Memory B cell (primary cell): ENCODE results near the gene C5orf15.
"Not testable (repeated sequence)": the region's sequence is repeated elsewhere in the genome, so short reads cannot be mapped to it uniquely, and the experiment has no call there.

Experiments used
- ATAC-seq: fragments of 150-1000 bp; cut with Tn5 transposase; 2 replicates; pipeline ENCODE4 v1.10.0; 2021; ENCODE audit warnings: low read depth, mild to moderate bottlenecking, moderate library complexity
- DNase-seq, 2 donors: peaks; one replicate each; pipeline ENCODE4 v3.0.0; 2022; ENCODE audit warnings: low spot score in 2 of 2
- H3K27ac Mint-ChIP-seq: one replicate; pipeline ENCODE4 v1.8.0; 2022; ENCODE audit warnings: mild to moderate bottlenecking, moderate library complexity, mixed read lengths
- H3K27me3 Mint-ChIP-seq: one replicate; pipeline ENCODE4 v1.8.0; 2022; ENCODE audit warnings: mixed read lengths
- H3K36me3 Mint-ChIP-seq: one replicate; pipeline ENCODE4 v1.8.0; 2022; ENCODE audit warnings: mild to moderate bottlenecking, mixed read lengths
- H3K4me1 Mint-ChIP-seq: one replicate; pipeline ENCODE4 v1.8.0; 2022; ENCODE audit warnings: mixed read lengths
- H3K4me3 Mint-ChIP-seq: one replicate; pipeline ENCODE4 v1.8.0; 2022; ENCODE audit warnings: mild to moderate bottlenecking, moderate library complexity, mixed read lengths
- H3K9me3 Mint-ChIP-seq: one replicate; pipeline ENCODE4 v1.8.0; 2022; ENCODE audit warnings: mixed read lengths

Gene C5orf15

DNA sequence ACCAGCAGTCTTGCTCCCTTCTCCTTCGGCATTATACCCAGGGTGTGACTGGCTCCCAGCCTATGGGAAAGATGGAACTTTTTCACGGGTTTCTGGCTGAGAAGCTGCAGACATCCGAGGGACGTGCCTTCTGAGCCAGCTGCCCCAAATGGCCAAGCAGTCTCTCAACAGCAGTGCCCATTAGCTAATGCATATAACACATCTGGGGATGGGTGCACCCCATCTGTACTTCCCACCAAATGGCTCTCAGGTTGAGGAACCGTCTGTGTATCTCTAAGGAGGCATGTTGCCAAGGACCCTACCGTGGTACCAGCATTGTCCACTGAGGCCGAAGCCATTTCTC is 25.0 kb downstream of the C5orf15 start:
- no peak for ATAC-seq
- Mint-ChIP-seq H3K4me1 (peaks cover 29% of the 10 kb centered on the region), H3K4me3 (no peak overlapping the region), H3K27me3 (no peaks in the 10 kb centered on the region), H3K36me3 (no peaks in the 10 kb centered on the region), H3K9me3 (peaks cover 1% of the 10 kb centered on the region), H3K27ac (no peak overlapping the region)
- DNase-seq = no peak

DNA sequence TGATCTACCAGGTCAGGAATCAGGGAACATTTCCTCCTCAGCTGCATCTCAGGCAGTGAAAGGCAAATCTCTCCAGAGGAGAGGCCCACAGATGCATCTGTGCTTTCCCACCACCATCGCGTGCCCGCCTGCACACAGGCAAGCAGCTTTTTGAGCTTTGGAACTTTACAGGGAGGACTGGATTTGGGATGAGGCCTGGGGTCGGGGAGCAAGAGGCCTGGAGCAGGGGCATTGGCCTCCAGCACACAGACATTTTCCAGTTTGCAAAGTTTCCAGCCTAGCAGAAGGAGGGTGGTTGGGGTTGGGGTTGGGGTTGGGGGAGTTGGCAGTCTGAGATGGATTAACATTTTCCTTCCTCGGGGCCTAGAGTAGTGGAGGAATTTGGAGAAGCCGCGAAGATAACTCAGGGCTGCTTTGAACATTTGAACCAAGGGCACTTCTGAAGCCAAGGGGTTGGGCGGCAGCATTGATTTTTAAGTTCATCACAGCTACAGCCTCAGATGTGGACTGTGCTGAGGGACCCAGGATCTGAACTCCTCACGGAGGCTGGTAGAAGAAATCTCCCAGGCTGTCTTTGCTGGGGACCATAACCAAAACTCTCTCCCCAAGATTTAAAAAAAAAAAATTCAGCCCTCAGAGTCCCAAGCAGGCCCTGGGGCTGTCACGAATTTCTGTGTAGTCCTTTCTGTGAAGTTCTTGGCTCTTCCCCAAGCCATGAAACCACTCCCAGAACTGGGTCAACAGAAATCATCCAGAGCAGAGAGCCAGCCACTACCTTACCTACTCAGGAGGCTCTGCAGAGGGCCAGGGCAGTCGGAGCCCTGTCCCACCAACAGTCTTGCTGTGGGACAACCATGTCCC is 25.6 kb downstream of the C5orf15 start:
- H3K4me1 Mint-ChIP-seq = peaks cover 34% of the 10 kb centered on the region
- peaks cover 1% of the 10 kb centered on the region for H3K9me3 Mint-ChIP-seq
- no peak for ATAC-seq
- H3K27ac Mint-ChIP-seq = no peak overlapping the region
- no peaks in the 10 kb centered on the region for H3K27me3 Mint-ChIP-seq
- no peak overlapping the region for H3K4me3 Mint-ChIP-seq
- no peak for DNase-seq
- H3K36me3 Mint-ChIP-seq = no peaks in the 10 kb centered on the region

DNA sequence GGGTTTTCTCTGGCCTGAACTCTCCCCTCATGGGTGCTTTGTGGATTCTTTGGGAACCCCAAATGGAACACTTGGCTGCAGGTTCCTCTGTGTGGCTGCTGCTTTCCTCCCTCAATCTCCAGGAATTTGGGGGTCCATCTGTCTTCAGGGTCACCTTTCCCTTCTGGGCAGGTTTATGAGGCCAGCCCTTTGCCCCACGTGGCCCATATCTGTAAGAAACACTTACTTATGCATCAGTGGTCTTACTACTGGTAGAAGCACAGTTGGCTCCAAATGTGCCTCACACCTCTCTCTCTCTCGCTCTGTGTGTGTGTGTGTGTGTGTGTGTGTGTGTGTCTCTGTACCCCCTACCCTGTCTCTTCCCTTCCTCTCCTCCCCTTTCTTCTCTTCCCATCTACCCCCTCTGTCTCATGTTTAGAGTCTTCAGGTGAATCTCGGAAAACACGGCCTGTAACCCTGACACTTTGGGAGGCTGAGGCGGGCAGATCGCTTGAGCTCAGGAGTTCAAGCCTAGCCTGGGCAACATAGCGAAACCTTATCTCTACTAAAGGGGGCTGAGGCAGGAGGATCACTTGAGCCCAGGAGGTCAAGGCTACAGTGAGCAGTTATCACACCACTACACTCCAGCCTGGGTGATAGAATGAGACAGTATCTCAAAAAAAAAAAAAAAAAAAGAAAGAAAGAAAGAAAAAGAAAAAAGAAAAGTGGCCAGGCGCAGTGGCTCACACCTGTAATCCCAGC is 26.8 kb downstream of the C5orf15 start:
- peaks cover 39% of the 10 kb centered on the region for H3K4me1 Mint-ChIP-seq
- ATAC-seq (no peak), DNase-seq (no peak)
- no peaks in the 10 kb centered on the region for H3K27me3 Mint-ChIP-seq
- H3K9me3 Mint-ChIP-seq = peaks cover 3% of the 10 kb centered on the region
- H3K4me3 Mint-ChIP-seq = no peak overlapping the region
- no peaks in the 10 kb centered on the region for H3K36me3 Mint-ChIP-seq
- no peak overlapping the region for H3K27ac Mint-ChIP-seq

DNA sequence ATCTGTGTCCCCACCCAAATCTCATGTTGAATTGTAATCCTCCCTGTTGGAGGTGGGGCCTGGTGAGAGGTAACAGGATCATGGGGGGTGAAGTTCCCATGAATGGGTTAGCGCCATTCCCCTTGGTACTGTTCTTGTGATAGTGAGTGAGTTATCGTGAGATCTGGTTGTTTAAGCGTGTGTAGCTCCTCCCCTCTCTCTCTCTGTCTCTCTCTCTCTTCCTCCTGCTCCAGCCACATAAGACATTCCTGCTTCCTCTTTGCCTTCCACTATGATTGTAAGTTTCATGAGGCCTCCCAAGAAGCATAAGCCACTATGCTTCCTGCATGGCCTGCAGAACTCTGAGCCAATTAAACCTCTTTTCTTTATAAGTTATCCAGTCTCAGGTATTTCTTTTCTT is 28.8 kb downstream of the C5orf15 start:
- DNase-seq = no peak

GRCh38 chr5:133938929-133939328 is 29.5 kb downstream of the C5orf15 start:
- no peak for DNase-seq
- H3K27me3 Mint-ChIP-seq = no peaks in the 10 kb centered on the region
- peaks cover 4% of the 10 kb centered on the region for H3K36me3 Mint-ChIP-seq
- no peak overlapping the region for H3K4me3 Mint-ChIP-seq
- ATAC-seq = peak; percentile 37
- H3K4me1 Mint-ChIP-seq = peaks cover 58% of the 10 kb centered on the region
- H3K27ac Mint-ChIP-seq = peak overlapping the region; percentile 58
- H3K9me3 Mint-ChIP-seq = peaks cover 6% of the 10 kb centered on the region

More for the DNA sequence above, 28.8 kb downstream of the C5orf15 start:
- Mint-ChIP-seq H3K4me1 (peaks cover 55% of the 10 kb centered on the region), H3K36me3 (peaks cover 4% of the 10 kb centered on the region), H3K9me3 (peaks cover 6% of the 10 kb centered on the region), H3K4me3 (no peak overlapping the region), H3K27ac (no peak overlapping the region), H3K27me3 (no peaks in the 10 kb centered on the region)
- ATAC-seq = no peak

GRCh38 chr5:133938039-133938821 is 30.2 kb downstream of the C5orf15 start:
- peaks cover 6% of the 10 kb centered on the region for H3K9me3 Mint-ChIP-seq

GRCh38 chr5:133937628-133938027 is 30.8 kb downstream of the C5orf15 start:
- not testable (repeated sequence) for H3K9me3 Mint-ChIP-seq, H3K4me3 Mint-ChIP-seq, H3K36me3 Mint-ChIP-seq, ATAC-seq, DNase-seq, H3K27me3 Mint-ChIP-seq
- Mint-ChIP-seq H3K4me1 (peaks cover 70% of the 10 kb centered on the region), H3K27ac (peak overlapping the region; percentile 91)

More at GRCh38 chr5:133938039-133938821, 30.2 kb downstream of the C5orf15 start:
- DNase-seq = no peak
- Mint-ChIP-seq H3K4me3 (no peak overlapping the region), H3K36me3 (peaks cover 4% of the 10 kb centered on the region), H3K4me1 (peaks cover 64% of the 10 kb centered on the region), H3K27me3 (no peaks in the 10 kb centered on the region), H3K27ac (peak overlapping the region; percentile 58)
- ATAC-seq = no peak

DNA sequence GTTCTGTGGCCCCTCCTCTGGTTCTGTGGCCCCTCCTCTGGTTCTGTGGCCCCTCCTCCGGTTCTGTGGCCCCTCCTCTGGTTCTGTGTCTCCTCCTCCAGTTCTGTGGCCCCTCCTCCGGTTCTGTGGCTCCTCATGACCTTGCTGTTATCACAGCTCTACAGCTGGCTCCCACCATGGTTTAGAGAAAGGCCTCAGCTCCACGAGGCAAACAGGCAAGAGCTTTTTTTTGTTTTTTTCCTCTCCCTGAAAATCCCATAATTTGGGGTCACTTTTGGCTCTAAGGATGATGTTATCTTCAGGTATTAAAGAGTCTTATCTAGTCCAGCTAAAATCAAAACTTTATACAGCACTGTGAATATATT is 31.8 kb downstream of the C5orf15 start:
- no peaks in the 10 kb centered on the region for H3K27me3 Mint-ChIP-seq
- DNase-seq (no peak), ATAC-seq (no peak)
- peak overlapping the region; percentile 91 for H3K27ac Mint-ChIP-seq
- H3K36me3 Mint-ChIP-seq = peaks cover 4% of the 10 kb centered on the region
- peak overlapping the region; percentile 62 for H3K4me3 Mint-ChIP-seq
- H3K4me1 Mint-ChIP-seq = peaks cover 74% of the 10 kb centered on the region
- H3K9me3 Mint-ChIP-seq = peaks cover 6% of the 10 kb centered on the region

- H3K4me1 Mint-ChIP-seq = peaks cover 76% of the 10 kb centered on the region
- not testable (repeated sequence) for H3K36me3 Mint-ChIP-seq, DNase-seq, H3K9me3 Mint-ChIP-seq, H3K27me3 Mint-ChIP-seq, ATAC-seq
- H3K27ac Mint-ChIP-seq = peak overlapping the region; percentile 91
- peak overlapping the region; percentile 62 for H3K4me3 Mint-ChIP-seq
Observed at GRCh38 chr5:133935991-133936650, 32.3 kb downstream of the C5orf15 start.

DNA sequence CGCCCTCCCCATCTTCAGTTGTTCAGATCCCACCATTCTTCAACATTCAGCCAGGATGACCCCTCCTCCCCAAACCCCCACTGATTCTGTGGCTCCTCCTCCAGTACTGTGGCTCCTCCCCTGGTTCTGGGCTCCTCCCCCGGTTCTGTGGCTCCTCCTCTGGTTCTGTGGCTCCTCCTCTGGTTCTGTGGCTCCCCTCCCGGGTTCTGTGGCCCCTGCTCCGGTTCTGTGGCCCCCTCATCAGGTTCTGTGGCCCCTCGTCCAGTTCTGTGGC is 32.8 kb downstream of the C5orf15 start:
- DNase-seq (no peak), ATAC-seq (no peak)
- peaks cover 4% of the 10 kb centered on the region for H3K36me3 Mint-ChIP-seq
- peak overlapping the region; percentile 59 for H3K4me3 Mint-ChIP-seq
- H3K9me3 Mint-ChIP-seq = peaks cover 6% of the 10 kb centered on the region
- H3K27me3 Mint-ChIP-seq = no peaks in the 10 kb centered on the region
- peak overlapping the region; percentile 91 for H3K27ac Mint-ChIP-seq
- peaks cover 79% of the 10 kb centered on the region for H3K4me1 Mint-ChIP-seq

- H3K9me3 Mint-ChIP-seq = peaks cover 6% of the 10 kb centered on the region
- peak overlapping the region; percentile 78 for H3K4me3 Mint-ChIP-seq
- peak; percentile 38 to 55 for DNase-seq
- H3K27me3 Mint-ChIP-seq = no peaks in the 10 kb centered on the region
- peak; percentile 72 for ATAC-seq
- peak overlapping the region; percentile 91 for H3K27ac Mint-ChIP-seq
- peaks cover 80% of the 10 kb centered on the region for H3K4me1 Mint-ChIP-seq
- peaks cover 4% of the 10 kb centered on the region for H3K36me3 Mint-ChIP-seq
Observed at GRCh38 chr5:133934822-133935666, 33.4 kb downstream of the C5orf15 start.

DNA sequence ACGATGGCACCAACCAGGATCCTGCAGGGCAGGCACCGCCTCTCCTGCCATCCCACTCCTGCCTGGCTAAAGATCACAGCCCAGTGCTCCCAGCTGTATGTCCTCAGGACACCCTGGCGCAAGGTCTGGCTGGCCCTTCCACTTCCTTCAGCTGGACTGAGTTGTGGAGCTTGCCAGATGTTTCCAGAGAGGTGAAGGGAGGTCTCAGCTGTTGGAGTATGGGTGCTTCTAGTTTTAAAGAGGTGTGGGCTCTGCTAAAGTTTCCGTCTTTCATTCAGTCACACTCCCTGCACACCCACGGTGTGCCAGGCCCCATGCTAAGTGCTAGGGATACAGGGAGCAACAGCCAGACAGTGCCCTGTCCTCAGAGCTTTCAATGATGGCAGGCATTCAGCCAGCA is 34.1 kb downstream of the C5orf15 start:
- no peak for ATAC-seq
- DNase-seq = no peak
- peak overlapping the region; percentile 78 for H3K4me3 Mint-ChIP-seq
- H3K4me1 Mint-ChIP-seq = peaks cover 81% of the 10 kb centered on the region
- peak overlapping the region; percentile 91 for H3K27ac Mint-ChIP-seq
- peaks cover 4% of the 10 kb centered on the region for H3K36me3 Mint-ChIP-seq
- H3K27me3 Mint-ChIP-seq = no peaks in the 10 kb centered on the region
- peaks cover 5% of the 10 kb centered on the region for H3K9me3 Mint-ChIP-seq

DNA sequence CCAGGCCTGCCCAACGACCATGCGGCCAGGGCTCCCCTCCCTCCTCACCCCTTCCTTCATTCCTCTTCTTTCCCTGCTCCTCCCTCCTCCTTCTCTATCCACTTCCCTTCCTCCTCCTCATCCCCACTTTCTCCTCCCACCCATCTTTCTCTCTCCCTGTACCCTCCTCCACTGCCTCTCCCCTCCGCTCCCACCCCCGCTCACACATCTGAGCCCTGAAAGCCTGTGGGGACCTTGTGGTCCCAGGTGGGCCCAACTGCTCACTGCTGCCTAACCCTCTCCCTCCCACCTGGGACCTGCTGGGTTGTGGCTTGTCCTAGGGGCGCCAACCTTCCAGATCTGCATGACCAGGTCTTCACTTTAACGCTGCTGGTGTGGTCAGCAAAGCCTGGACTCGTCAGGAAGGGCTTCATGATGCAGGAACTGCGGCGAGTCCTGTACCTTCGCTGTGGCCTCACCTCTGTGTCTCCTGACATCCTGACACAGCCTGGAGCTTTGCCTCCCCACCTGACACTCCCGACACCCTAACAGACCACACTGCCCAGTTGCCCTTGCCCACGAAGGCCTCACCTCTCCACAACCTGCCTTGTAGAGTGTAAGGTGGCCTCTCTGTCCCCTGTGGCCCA is 34.6 kb downstream of the C5orf15 start:
- Mint-ChIP-seq H3K36me3 (peaks cover 4% of the 10 kb centered on the region), H3K27me3 (no peaks in the 10 kb centered on the region), H3K27ac (peak overlapping the region; percentile 91), H3K4me3 (peak overlapping the region; percentile 78), H3K4me1 (peaks cover 80% of the 10 kb centered on the region), H3K9me3 (peaks cover 5% of the 10 kb centered on the region)
- DNase-seq = no peak
- no peak for ATAC-seq
